PFSK-1 (cell line): ENCODE data around the gene SIPA1L3.

ENCODE experiments used
- POLR2AphosphoS5 ChIP-seq: IDR thresholded peaks from 2 replicates; pipeline ENCODE4 v1.6.1; 2012; ENCODE audit warnings: low read depth, mild to moderate bottlenecking, control low read depth, low read length, moderate library complexity
- SIN3A ChIP-seq: IDR thresholded peaks from 2 replicates; pipeline ENCODE4 v1.6.1; 2012; ENCODE audit warnings: mild to moderate bottlenecking, low read length, moderate library complexity, borderline replicate concordance; ENCODE audit not compliant: insufficient read depth
- TAF1 ChIP-seq: IDR thresholded peaks from 2 replicates; pipeline ENCODE4 v1.6.1; 2012; ENCODE audit warnings: low read length, control low read depth, borderline replicate concordance; ENCODE audit not compliant: insufficient read depth
- TF ChIP-seq, protein P1 (sequence below), 2 experiments: IDR thresholded peaks; 2 replicates each; pipeline versions ENCODE4 v1.6.1 to v1.8.0; 2011 to 2012; ENCODE audit warnings: low read depth in 2 of 2, low read length in 2 of 2, control low read depth in 1 of 2, inconsistent platforms in 1 of 2, mild to moderate bottlenecking in 1 of 2, moderate library complexity in 1 of 2; ENCODE audit not compliant: insufficient read depth in 1 of 2

- TF ChIP-seq POLR2AphosphoS5 (no peak), TAF1 (no peak), SIN3A (no peak)
- TF ChIP-seq, protein P1, sequence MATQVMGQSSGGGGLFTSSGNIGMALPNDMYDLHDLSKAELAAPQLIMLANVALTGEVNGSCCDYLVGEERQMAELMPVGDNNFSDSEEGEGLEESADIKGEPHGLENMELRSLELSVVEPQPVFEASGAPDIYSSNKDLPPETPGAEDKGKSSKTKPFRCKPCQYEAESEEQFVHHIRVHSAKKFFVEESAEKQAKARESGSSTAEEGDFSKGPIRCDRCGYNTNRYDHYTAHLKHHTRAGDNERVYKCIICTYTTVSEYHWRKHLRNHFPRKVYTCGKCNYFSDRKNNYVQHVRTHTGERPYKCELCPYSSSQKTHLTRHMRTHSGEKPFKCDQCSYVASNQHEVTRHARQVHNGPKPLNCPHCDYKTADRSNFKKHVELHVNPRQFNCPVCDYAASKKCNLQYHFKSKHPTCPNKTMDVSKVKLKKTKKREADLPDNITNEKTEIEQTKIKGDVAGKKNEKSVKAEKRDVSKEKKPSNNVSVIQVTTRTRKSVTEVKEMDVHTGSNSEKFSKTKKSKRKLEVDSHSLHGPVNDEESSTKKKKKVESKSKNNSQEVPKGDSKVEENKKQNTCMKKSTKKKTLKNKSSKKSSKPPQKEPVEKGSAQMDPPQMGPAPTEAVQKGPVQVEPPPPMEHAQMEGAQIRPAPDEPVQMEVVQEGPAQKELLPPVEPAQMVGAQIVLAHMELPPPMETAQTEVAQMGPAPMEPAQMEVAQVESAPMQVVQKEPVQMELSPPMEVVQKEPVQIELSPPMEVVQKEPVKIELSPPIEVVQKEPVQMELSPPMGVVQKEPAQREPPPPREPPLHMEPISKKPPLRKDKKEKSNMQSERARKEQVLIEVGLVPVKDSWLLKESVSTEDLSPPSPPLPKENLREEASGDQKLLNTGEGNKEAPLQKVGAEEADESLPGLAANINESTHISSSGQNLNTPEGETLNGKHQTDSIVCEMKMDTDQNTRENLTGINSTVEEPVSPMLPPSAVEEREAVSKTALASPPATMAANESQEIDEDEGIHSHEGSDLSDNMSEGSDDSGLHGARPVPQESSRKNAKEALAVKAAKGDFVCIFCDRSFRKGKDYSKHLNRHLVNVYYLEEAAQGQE (IDR thresholded peaks at IDR 0.05; ENCODE audit: insufficient read depth in 1 of 2, low read depth in 2 of 2, low read length in 2 of 2): no peak
These were observed 226.3 kb downstream of the SIPA1L3 start for GRCh38 chr19:38133319-38133718.
